Measurements from ENCODE around the gene FADS3.

The FADS3 gene

DNA sequence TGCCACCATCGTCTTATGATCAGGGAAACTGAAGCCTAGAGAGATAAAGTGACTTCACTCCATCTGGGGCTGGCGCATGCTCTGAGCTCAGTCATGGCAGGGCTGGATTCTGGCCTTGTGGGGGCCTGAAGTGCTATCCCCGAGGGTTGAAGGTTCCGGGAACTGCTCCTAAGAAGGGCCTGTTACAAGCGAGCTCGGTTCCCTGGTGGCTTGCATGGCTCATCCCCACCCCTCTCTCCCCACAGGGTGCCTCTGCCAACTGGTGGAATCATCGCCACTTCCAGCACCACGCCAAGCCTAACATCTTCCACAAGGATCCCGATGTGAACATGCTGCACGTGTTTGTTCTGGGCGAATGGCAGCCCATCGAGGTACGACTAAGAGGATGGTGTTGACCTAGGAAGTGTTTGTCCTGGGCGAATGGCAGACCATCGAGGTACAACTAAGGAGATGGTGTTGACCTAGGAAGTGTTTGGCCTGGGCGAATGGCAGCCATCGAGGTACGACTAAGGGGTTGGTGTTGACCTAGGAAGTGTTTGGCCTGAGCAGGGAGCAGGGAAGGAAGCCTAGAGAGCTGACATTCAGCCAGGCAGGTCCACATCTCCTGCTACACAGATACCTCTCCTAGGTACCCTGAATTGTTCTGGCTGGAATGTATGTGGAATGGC is 43.3 kb downstream of the FADS3 start:
- TF ChIP-seq, protein P1, sequence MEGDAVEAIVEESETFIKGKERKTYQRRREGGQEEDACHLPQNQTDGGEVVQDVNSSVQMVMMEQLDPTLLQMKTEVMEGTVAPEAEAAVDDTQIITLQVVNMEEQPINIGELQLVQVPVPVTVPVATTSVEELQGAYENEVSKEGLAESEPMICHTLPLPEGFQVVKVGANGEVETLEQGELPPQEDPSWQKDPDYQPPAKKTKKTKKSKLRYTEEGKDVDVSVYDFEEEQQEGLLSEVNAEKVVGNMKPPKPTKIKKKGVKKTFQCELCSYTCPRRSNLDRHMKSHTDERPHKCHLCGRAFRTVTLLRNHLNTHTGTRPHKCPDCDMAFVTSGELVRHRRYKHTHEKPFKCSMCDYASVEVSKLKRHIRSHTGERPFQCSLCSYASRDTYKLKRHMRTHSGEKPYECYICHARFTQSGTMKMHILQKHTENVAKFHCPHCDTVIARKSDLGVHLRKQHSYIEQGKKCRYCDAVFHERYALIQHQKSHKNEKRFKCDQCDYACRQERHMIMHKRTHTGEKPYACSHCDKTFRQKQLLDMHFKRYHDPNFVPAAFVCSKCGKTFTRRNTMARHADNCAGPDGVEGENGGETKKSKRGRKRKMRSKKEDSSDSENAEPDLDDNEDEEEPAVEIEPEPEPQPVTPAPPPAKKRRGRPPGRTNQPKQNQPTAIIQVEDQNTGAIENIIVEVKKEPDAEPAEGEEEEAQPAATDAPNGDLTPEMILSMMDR (IDR thresholded peaks at IDR 0.05; ENCODE audit: control insufficient read depth, extremely low read depth, insufficient read depth), result no peak
- no peak for DNase-seq (ENCODE audit: low read depth)
- H3K4me3 ChIP-seq (ENCODE audit: low read depth, low read length), result no peak overlapping the region

GRCh38 chr11:61846362-61847020 is 44.9 kb downstream of the FADS3 start:
- no peak overlapping the region for H3K4me3 ChIP-seq (ENCODE audit: low read depth, low read length)
- DNase-seq (ENCODE audit: low read depth), result no peak
- TF ChIP-seq, protein P1 (IDR thresholded peaks at IDR 0.05; ENCODE audit: control insufficient read depth, extremely low read depth, insufficient read depth), result no peak

- H3K4me3 ChIP-seq (ENCODE audit: low read depth, low read length), result no peak overlapping the region
- no peak for DNase-seq (ENCODE audit: low read depth)
- TF ChIP-seq, protein P1 (IDR thresholded peaks at IDR 0.05; ENCODE audit: control insufficient read depth, extremely low read depth, insufficient read depth), result no peak
Observed at GRCh38 chr11:61844909-61845565, 46.3 kb downstream of the FADS3 start.

GRCh38 chr11:61842528-61842820 is 48.9 kb downstream of the FADS3 start:
- TF ChIP-seq, protein P1 (IDR thresholded peaks at IDR 0.05; ENCODE audit: control insufficient read depth, extremely low read depth, insufficient read depth), result no peak
- DNase-seq (ENCODE audit: low read depth), result no peak

DNA sequence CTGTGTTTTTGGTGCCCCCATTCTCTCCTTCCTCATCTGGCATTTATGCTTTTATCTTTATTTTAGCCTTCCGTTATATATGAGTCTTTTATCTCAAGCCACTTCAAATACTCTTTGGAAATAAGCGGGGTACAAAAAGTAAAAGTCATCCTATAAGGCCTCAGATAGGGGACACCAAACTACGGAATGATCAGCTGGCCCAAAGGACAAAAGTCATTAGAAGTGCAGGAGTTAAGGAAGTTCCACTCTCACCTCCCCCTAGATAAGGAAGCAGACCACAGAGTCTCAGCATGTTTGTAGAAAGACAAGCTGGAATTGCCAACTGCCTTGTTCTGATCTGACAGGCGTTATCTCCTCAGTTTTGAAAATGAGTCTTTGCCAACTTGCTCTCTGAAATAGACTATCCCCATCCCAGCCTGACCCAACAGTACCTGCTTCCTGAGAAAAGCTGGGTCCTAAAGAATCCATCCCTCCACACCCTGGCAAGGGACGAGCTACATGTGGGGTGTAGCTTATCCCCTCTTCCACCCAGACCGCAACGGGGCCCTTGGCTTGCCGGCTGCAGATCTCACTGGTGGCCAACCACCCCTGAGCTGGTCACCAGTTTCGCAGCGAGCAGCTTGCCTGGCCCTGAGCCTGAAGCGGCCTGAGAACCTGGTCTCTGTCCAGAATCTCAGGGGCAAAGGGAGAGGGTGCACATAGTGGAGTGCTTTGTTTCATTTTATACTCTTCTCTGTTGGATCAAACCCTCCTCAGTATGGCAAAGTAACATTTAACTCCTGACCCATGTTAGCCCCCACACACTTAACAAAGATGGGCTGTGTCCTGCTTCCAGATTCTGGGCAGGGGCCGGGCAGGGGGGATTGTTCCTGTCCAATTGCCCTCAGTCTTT is 49.5 kb downstream of the FADS3 start:
- H3K4me3 ChIP-seq (ENCODE audit: low read depth, low read length), result no peak overlapping the region
- DNase-seq (ENCODE audit: low read depth), result no peak
- TF ChIP-seq, protein P1 (IDR thresholded peaks at IDR 0.05; ENCODE audit: control insufficient read depth, extremely low read depth, insufficient read depth), result no peak

More at GRCh38 chr11:61842528-61842820, 48.9 kb downstream of the FADS3 start:
- H3K4me3 ChIP-seq (ENCODE audit: low read depth, low read length), result no peak overlapping the region

DNA sequence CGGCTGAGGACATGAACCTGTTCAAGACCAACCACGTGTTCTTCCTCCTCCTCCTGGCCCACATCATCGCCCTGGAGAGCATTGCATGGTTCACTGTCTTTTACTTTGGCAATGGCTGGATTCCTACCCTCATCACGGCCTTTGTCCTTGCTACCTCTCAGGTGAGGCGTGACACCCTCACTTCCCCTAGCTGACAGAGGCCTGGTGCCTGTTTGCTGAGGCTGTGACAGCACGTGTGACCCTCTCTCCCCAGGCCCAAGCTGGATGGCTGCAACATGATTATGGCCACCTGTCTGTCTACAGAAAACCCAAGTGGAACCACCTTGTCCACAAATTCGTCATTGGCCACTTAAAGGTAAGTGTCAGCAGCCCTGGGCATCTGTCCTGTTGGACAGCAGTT is 51.0 kb downstream of the FADS3 start:
- H3K4me3 ChIP-seq (ENCODE audit: low read depth, low read length), result no peak overlapping the region
- DNase-seq (ENCODE audit: low read depth), result no peak
- TF ChIP-seq, protein P1 (IDR thresholded peaks at IDR 0.05; ENCODE audit: control insufficient read depth, extremely low read depth, insufficient read depth), result no peak
